Esophagus squamous epithelium (tissue), 5 donors: ENCODE results near the gene COPG1. TPM values are rescaled to one million over a fixed set of nuclear protein-coding genes. Genes with fewer than 3 reads are reported as not detected.

Experiments
- DNase-seq: peaks from one replicate; lab custom pipeline; 2025; lab: John Stamatoyannopoulos, UW
- H3K27ac ChIP-seq, 4 donors: fragments of 200-600 bp; sonication (generic); one replicate each; pipeline ENCODE4 v1.5.1; 2016 to 2019; ENCODE audit warnings: mild to moderate bottlenecking in 1 of 4
- H3K27me3 ChIP-seq, 4 donors: fragments of 200-600 bp; sonication (generic); 1 replicate in 3 of 4; 2 replicates in 1 of 4; pipeline versions ENCODE4 v1.5.1 to v1.6.0; 2017 to 2021; ENCODE audit warnings: antibody characterized with exemption in 1 of 4
- H3K36me3 ChIP-seq, 3 donors: fragments of 200-600 bp; sonication (generic); one replicate each; pipeline ENCODE4 v1.5.1; 2016 to 2019
- H3K4me1 ChIP-seq, 3 donors: fragments of 200-600 bp; sonication (generic); one replicate each; pipeline ENCODE4 v1.5.1; 2017 to 2019
- H3K4me3 ChIP-seq, 4 donors: fragments of 200-600 bp; sonication (generic); 1 replicate in 3 of 4; 2 replicates in 1 of 4; pipeline ENCODE4 v1.5.1; 2016 to 2019; ENCODE audit warnings: mild to moderate bottlenecking in 2 of 4, moderate library complexity in 1 of 4
- H3K9me3 ChIP-seq, 3 donors: fragments of 200-600 bp; sonication (generic); one replicate each; pipeline ENCODE4 v1.5.1; 2016 to 2019
- CTCF ChIP-seq, 6 experiments: fragments of 450-650 bp in 4 of 6; fragments of 200-600 bp in 2 of 6; sonication (generic) in 2 of 6; IDR thresholded peaks; one replicate each; pipeline ENCODE4 v1.5.1; 2016 to 2019; ENCODE audit warnings: antibody characterized with exemption in 6 of 6, mild to moderate bottlenecking in 4 of 6, moderate library complexity in 4 of 6
- POLR2A ChIP-seq, 4 donors: fragments of 450-650 bp; IDR thresholded peaks; one replicate each; pipeline ENCODE4 v1.6.1; 2017; ENCODE audit warnings: antibody characterized with exemption in 4 of 4, mild to moderate bottlenecking in 4 of 4, moderate library complexity in 3 of 4
- WGBS, 2 donors: methylation state at CpG; one replicate each; pipeline ENCODE4 v1.1.5; 2018; 5-methylcytosine and 5-hydroxymethylcytosine counted together
- intact Hi-C: fragments of 100-400 bp; cut with DNase I; formaldehyde crosslinking; loops from one replicate; pipeline ENCODE4 v1.15.0; 2022
- total RNA-seq, 4 donors: library from RNA; depleted of rRNA; stranded (reverse); fragments of >200 nt; gene quantifications; one replicate each; pipeline ENCODE4 v1.1.0, GENCODE V29; 2016
- donor health status: DM: yes; HTN: yes; CAD: no.

Gene COPG1
- total RNA-seq, 4 donors from 2014 or later = 68.3 to 121 (median 104) TPM

GRCh38 chr3:129316248-129317013, 67.0 kb downstream of the COPG1 start:
- Histone ChIP-seq H3K27ac (peak overlapping the region; percentile 90 to 95 (median 90)), H3K4me1 (peaks cover 20 to 48% (median 24%) of the 10 kb centered on the region in 3 donors), H3K9me3 (no peaks in the 10 kb centered on the region), H3K27me3 (no peaks in the 10 kb centered on the region), H3K36me3 (peaks cover 0 to 19% (median 0%) of the 10 kb centered on the region in 3 donors), H3K4me3 (peak overlapping the region; percentile 72 to 96 (median 82))
- peak; percentile 8 for DNase-seq
- intact Hi-C loops = no loop called here
- WGBS, 2 donors = 0% methylated on average over 22 of the region's 65 CpGs; no CpG with 5 or more reads in 1 of the 2 donors
- peak; percentile 61 to 99 (median 90) for TF ChIP-seq POLR2A (IDR thresholded peaks at IDR 0.05)
- peak; percentile 15 to 59 (median 41) for TF ChIP-seq CTCF (IDR thresholded peaks at IDR 0.05)

GRCh38 chr3:129317014-129317771, 67.8 kb downstream of the COPG1 start:
- Histone ChIP-seq H3K4me1 (peaks cover 20 to 45% (median 24%) of the 10 kb centered on the region in 3 donors), H3K4me3 (peak overlapping the region; percentile 72 to 96 (median 82)), H3K27ac (peak overlapping the region; percentile 90 to 95 (median 90)), H3K27me3 (no peaks in the 10 kb centered on the region), H3K36me3 (peaks cover 0 to 25% (median 0%) of the 10 kb centered on the region in 3 donors), H3K9me3 (no peaks in the 10 kb centered on the region)
- 40 to 50% methylated on average over 11 of the region's 15 CpGs for WGBS, 2 donors
- intact Hi-C loops = no loop called here
- TF ChIP-seq CTCF (IDR thresholded peaks at IDR 0.05) (no peak), POLR2A (IDR thresholded peaks at IDR 0.05) (no peak)
- DNase-seq = no peak

GRCh38 chr3:129317848-129318247, 68.4 kb downstream of the COPG1 start:
- intact Hi-C loops = no loop called here

GRCh38 chr3:129318921-129319320, 69.5 kb downstream of the COPG1 start:
- H3K4me1 ChIP-seq = peaks cover 18 to 30% (median 18%) of the 10 kb centered on the region in 3 donors
- DNase-seq = no peak

More at GRCh38 chr3:129317848-129318247, 68.4 kb downstream of the COPG1 start:
- Histone ChIP-seq H3K36me3 (peaks cover 0 to 25% (median 0%) of the 10 kb centered on the region in 3 donors), H3K27ac (peak overlapping the region in 1 of 4 donors; percentile 39), H3K27me3 (no peaks in the 10 kb centered on the region), H3K4me3 (no peak overlapping the region), H3K4me1 (peaks cover 20 to 40% (median 24%) of the 10 kb centered on the region in 3 donors), H3K9me3 (no peaks in the 10 kb centered on the region)
- no peak for TF ChIP-seq CTCF (IDR thresholded peaks at IDR 0.05)
- no peak for TF ChIP-seq POLR2A (IDR thresholded peaks at IDR 0.05)
- no peak for DNase-seq
- WGBS, 2 donors = 47 to 55% methylated on average over 5 of the region's 5 CpGs

More at GRCh38 chr3:129318921-129319320, 69.5 kb downstream of the COPG1 start:
- 85 to 91% methylated on average over 6 to 14 of the region's 15 CpGs for WGBS, 2 donors
- H3K36me3 ChIP-seq = peaks cover 0 to 28% (median 0%) of the 10 kb centered on the region in 3 donors
- H3K27me3 ChIP-seq = no peaks in the 10 kb centered on the region
- no peaks in the 10 kb centered on the region for H3K9me3 ChIP-seq
- intact Hi-C loops = no loop called here
- H3K4me3 ChIP-seq = no peak overlapping the region
- no peak overlapping the region for H3K27ac ChIP-seq
- no peak for TF ChIP-seq CTCF (IDR thresholded peaks at IDR 0.05)
- no peak for TF ChIP-seq POLR2A (IDR thresholded peaks at IDR 0.05)
